K562 (cell line): ENCODE results near the gene FMOD.

Source experiments
- EP300 ChIP-seq: IDR thresholded peaks from 2 replicates; pipeline ENCODE4 v1.6.1; 2012; ENCODE audit warnings: low read length, improper control_type of control experiment
- FOXA3 ChIP-seq, 2 experiments: fragments of 450-650 bp in 1 of 2; sonication (generic) in 1 of 2; formaldehyde crosslinking; IDR thresholded peaks in 1 of 2; conservative IDR thresholded peaks in 1 of 2; 2 replicates each; pipeline versions ENCODE4 v1.4.0 to v1.8.0; 2020 to 2022; ENCODE audit warnings: mild to moderate bottlenecking in 2 of 2, missing genetic modification reagents in 1 of 2
- JUND ChIP-seq, 2 experiments: IDR thresholded peaks; 2 replicates in 1 of 2; 3 replicates in 1 of 2; pipeline ENCODE4 v1.6.1; 2011; ENCODE audit warnings: borderline replicate concordance in 2 of 2, low read depth in 2 of 2, low read length in 2 of 2, improper control_type of control experiment in 1 of 2, missing biosample characterization in 1 of 2, missing genetic modification characterization in 1 of 2, missing genetic modification reagents in 1 of 2
- POLR2A ChIP-seq: fragments of 450-650 bp; conservative IDR thresholded peaks from 2 replicates; pipeline ENCODE4 v1.6.1; 2016
- RB1 ChIP-seq: fragments of 450-650 bp; IDR thresholded peaks from 2 replicates; pipeline ENCODE4 v1.6.1; 2017; ENCODE audit warnings: low read depth, mild to moderate bottlenecking
- RBBP5 ChIP-seq: fragments of 200-600 bp; sonication (generic); IDR thresholded peaks from 2 replicates; pipeline ENCODE4 v1.6.1; 2012; ENCODE audit warnings: borderline replicate concordance, mild to moderate bottlenecking, low read length, control low read depth, inconsistent platforms; ENCODE audit not compliant: insufficient read depth, poor library complexity, severe bottlenecking
- RHOXF2B ChIP-seq: fragments of 250-450 bp; sonication (Bioruptor Pico); conservative IDR thresholded peaks from 2 replicates; pipeline ENCODE4 v1.5.1; 2021
- TAF9B ChIP-seq: fragments of 450-650 bp; IDR thresholded peaks from 2 replicates; pipeline ENCODE4 v1.6.1; 2018; ENCODE audit warnings: mild to moderate bottlenecking; ENCODE audit not compliant: partially characterized antibody

GRCh38 chr1:203360547-203361185 is 9.7 kb upstream of the FMOD start:
- no peak for TF ChIP-seq FOXA3 (CRISPR knock-in tag; conservative IDR thresholded peaks at IDR 0.05 in 1 of 2, IDR thresholded peaks at IDR 0.05 in 1 of 2)
- TF ChIP-seq RB1, result no peak
- no peak for TF ChIP-seq TAF9B
- TF ChIP-seq RBBP5, result no peak
- TF ChIP-seq POLR2A, result no peak
- no peak for TF ChIP-seq EP300
- TF ChIP-seq RHOXF2B, result no peak
- no peak for TF ChIP-seq JUND (IDR thresholded peaks at IDR 0.05; ENCODE audit: borderline replicate concordance, low read depth, low read length)
- no peak for TF ChIP-seq JUND (tag; IDR thresholded peaks at IDR 0.05; ENCODE audit: borderline replicate concordance, low read depth, low read length)
